H1 (cell line): Measurements from ENCODE around the gene FAM83G. TPM values are rescaled to one million over a fixed set of nuclear protein-coding genes. Genes with fewer than 3 reads are reported as not detected.
A peak's percentile ranks its signal among the peaks of the same experiment; 100 is the strongest.

Experiments used
- CTCF ChIA-PET: fragments of 300-600 bp; sonication (Branson Sonifier 250); formaldehyde crosslinking; loops from one replicate; lab custom pipeline; 2021; ENCODE audit not compliant: partially characterized antibody; lab: Charles Lee
- POLR2A ChIA-PET: fragments of 300-600 bp; sonication (Branson Sonifier 250); formaldehyde crosslinking; loops from one replicate; lab custom pipeline; 2021; ENCODE audit warnings: inconsistent platforms; ENCODE audit not compliant: partially characterized antibody; lab: Charles Lee
- DNase-seq, 2 experiments: peaks; one replicate each; pipeline versions ENCODE4 v3.0.0 to v3.0.0-alpha.2; 2010 to 2022; ENCODE audit warnings: low spot score in 2 of 2, low read depth in 1 of 2, mixed read lengths in 1 of 2
- FAIRE-seq: peaks from 2 replicates; lab custom pipeline; 2011; peaks lifted over from hg19 to GRCh38; lab: Jason Lieb, UNC
- H2AFZ ChIP-seq: 2 replicates; pipeline ENCODE4 v1.8.1; 2012; ENCODE audit warnings: low read length, inconsistent platforms
- H2AK5ac ChIP-seq: 2 replicates; pipeline ENCODE4 v1.6.1; 2013; ENCODE audit warnings: low read depth, low read length
- H2BK120ac ChIP-seq: replicated peaks from 2 replicates; pipeline ENCODE3; 2013; ENCODE audit warnings: low read depth, low read length, inconsistent platforms
- H2BK12ac ChIP-seq: 2 replicates; pipeline ENCODE4 v1.6.1; 2013; ENCODE audit warnings: low read depth, low read length
- H2BK15ac ChIP-seq: 2 replicates; pipeline ENCODE4 v1.6.1; 2013; ENCODE audit warnings: low read length
- H2BK20ac ChIP-seq: 2 replicates; pipeline ENCODE4 v1.6.1; 2013; ENCODE audit warnings: low read length
- H2BK5ac ChIP-seq: 2 replicates; pipeline ENCODE4 v1.6.1; 2013; ENCODE audit warnings: low read depth, low read length
- H3K14ac ChIP-seq: 2 replicates; pipeline ENCODE4 v1.6.1; 2013; ENCODE audit warnings: inconsistent platforms; ENCODE audit not compliant: insufficient read length
- H3K18ac ChIP-seq: 2 replicates; pipeline ENCODE4 v1.6.1; 2013; ENCODE audit warnings: low read length; ENCODE audit errors: extremely low read depth
- H3K23ac ChIP-seq: 2 replicates; pipeline ENCODE4 v1.6.1; 2013; ENCODE audit warnings: inconsistent platforms; ENCODE audit not compliant: insufficient read length
- H3K23me2 ChIP-seq: 2 replicates; pipeline ENCODE4 v1.6.1; 2013; ENCODE audit warnings: low read depth, low read length
- H3K27ac ChIP-seq: 2 replicates; pipeline ENCODE4 v1.6.1; 2011; ENCODE audit warnings: low read depth, low read length, inconsistent platforms
- H3K27me3 ChIP-seq, 4 experiments: replicated peaks in 1 of 4; 1 replicate in 1 of 4; 2 replicates in 3 of 4; pipeline versions ENCODE4 v1.6.1 to v1.8.1; 2011 to 2013; ENCODE audit warnings: low read length in 3 of 4, mild to moderate bottlenecking in 3 of 4, inconsistent platforms in 2 of 4, mixed read lengths in 2 of 4, moderate library complexity in 1 of 4; ENCODE audit not compliant: control insufficient read depth in 3 of 4, insufficient read depth in 3 of 4; ENCODE audit errors: extremely low read depth in 1 of 4
- H3K36me3 ChIP-seq, 4 experiments: 2 replicates each; pipeline versions ENCODE4 v1.6.1 to v1.8.1; 2011 to 2013; ENCODE audit warnings: mild to moderate bottlenecking in 4 of 4, low read length in 3 of 4, moderate library complexity in 2 of 4, control low read depth in 1 of 4, inconsistent platforms in 1 of 4; ENCODE audit not compliant: insufficient read depth in 4 of 4, control insufficient read depth in 2 of 4
- H3K4ac ChIP-seq: replicated peaks from 2 replicates; pipeline ENCODE3; 2013; ENCODE audit warnings: low read length, low read depth, mixed read lengths, inconsistent platforms; ENCODE audit not compliant: insufficient read length
- H3K4me1 ChIP-seq, 4 experiments: replicated peaks in 1 of 4; 1 replicate in 1 of 4; 2 replicates in 3 of 4; pipeline versions ENCODE4 v1.6.1 to v1.8.1; 2011 to 2013; ENCODE audit warnings: low read length in 3 of 4, inconsistent platforms in 2 of 4, mixed read lengths in 1 of 4; ENCODE audit not compliant: insufficient read depth in 4 of 4, control insufficient read depth in 3 of 4
- H3K4me2 ChIP-seq, 2 experiments: 2 replicates each; pipeline versions ENCODE4 v1.6.1 to v1.8.1; 2011 to 2013; ENCODE audit warnings: low read depth in 2 of 2, low read length in 2 of 2, control low read depth in 1 of 2, inconsistent platforms in 1 of 2, mild to moderate bottlenecking in 1 of 2; ENCODE audit not compliant: insufficient read depth in 1 of 2
- H3K4me3 ChIP-seq, 4 experiments: fragments of 200-600, 300-600 bp in 1 of 4; sonication (generic), shearing (Covaris generic), sonication (Bioruptor Twin) in 1 of 4; 2 replicates each; pipeline versions ENCODE4 v1.5.1 to v1.8.1; 2011 to 2016; ENCODE audit warnings: low read length in 4 of 4, low read depth in 3 of 4, control low read depth in 2 of 4, inconsistent platforms in 2 of 4, mild to moderate bottlenecking in 2 of 4, mixed read lengths in 1 of 4, moderate library complexity in 1 of 4; ENCODE audit not compliant: insufficient read depth in 2 of 4; ENCODE audit errors: extremely low read depth in 1 of 4
- H3K56ac ChIP-seq: replicated peaks from 2 replicates; pipeline ENCODE3; 2013; ENCODE audit warnings: low read depth, mild to moderate bottlenecking, mixed read lengths, low read length, inconsistent platforms; ENCODE audit not compliant: insufficient read length
- H3K79me1 ChIP-seq: 2 replicates; pipeline ENCODE4 v1.6.1; 2013; ENCODE audit warnings: low read depth, low read length, control low read depth
- H3K79me2 ChIP-seq, 2 experiments: 2 replicates each; pipeline versions ENCODE4 v1.6.1 to v1.8.1; 2012 to 2013; ENCODE audit warnings: low read length in 2 of 2, mild to moderate bottlenecking in 2 of 2, inconsistent platforms in 1 of 2; ENCODE audit not compliant: insufficient read depth in 2 of 2, control insufficient read depth in 1 of 2
- H3K9ac ChIP-seq, 4 experiments: replicated peaks in 1 of 4; 1 replicate in 1 of 4; 2 replicates in 3 of 4; pipeline versions ENCODE4 v1.6.1 to v1.8.1; 2011 to 2013; ENCODE audit warnings: low read depth in 3 of 4, low read length in 3 of 4, control low read depth in 2 of 4, mild to moderate bottlenecking in 2 of 4, moderate library complexity in 2 of 4, inconsistent platforms in 1 of 4; ENCODE audit errors: extremely low read depth in 1 of 4
- H3K9me3 ChIP-seq, 2 experiments: 2 replicates each; pipeline versions ENCODE4 v1.6.1 to v1.8.1; 2012 to 2013; ENCODE audit warnings: mild to moderate bottlenecking in 2 of 2, moderate library complexity in 2 of 2, control low read depth in 1 of 2, inconsistent platforms in 1 of 2, low read depth in 1 of 2, low read length in 1 of 2, mixed read lengths in 1 of 2; ENCODE audit not compliant: insufficient read depth in 2 of 2
- H4K20me1 ChIP-seq, 2 experiments: replicated peaks in 1 of 2; 2 replicates each; pipeline versions ENCODE3 to v1.8.1; 2011 to 2013; ENCODE audit warnings: inconsistent platforms in 2 of 2, low read length in 2 of 2, mild to moderate bottlenecking in 1 of 2; ENCODE audit not compliant: insufficient read depth in 2 of 2, control insufficient read depth in 1 of 2
- H4K5ac ChIP-seq: 2 replicates; pipeline ENCODE4 v1.6.1; 2013; ENCODE audit warnings: low read length, low read depth, mixed read lengths, inconsistent platforms; ENCODE audit not compliant: insufficient read length
- H4K8ac ChIP-seq: 2 replicates; pipeline ENCODE4 v1.8.0; 2013; ENCODE audit warnings: mild to moderate bottlenecking, moderate library complexity, low read length, inconsistent platforms; ENCODE audit not compliant: insufficient read depth; ENCODE audit errors: extremely low read depth
- H4K91ac ChIP-seq: replicated peaks from 2 replicates; pipeline ENCODE3; 2013; ENCODE audit warnings: low read length, mixed read lengths, inconsistent platforms; ENCODE audit not compliant: insufficient read length
- RAD21 ChIP-seq, 2 experiments: IDR thresholded peaks in 1 of 2; conservative IDR thresholded peaks in 1 of 2; 2 replicates each; pipeline ENCODE4 v1.6.1; 2011; ENCODE audit warnings: low read depth in 2 of 2, low read length in 2 of 2, improper control_type of control experiment in 1 of 2, inconsistent platforms in 1 of 2, mild to moderate bottlenecking in 1 of 2, moderate library complexity in 1 of 2
- WGBS, 2 experiments: shearing (Covaris generic) in 1 of 2; methylation state at CpG; one replicate each; pipeline versions ENCODE4 v1.1.6 to v1.1.7; 2013 to 2015; ENCODE audit warnings: low lambda C conversion rate in 2 of 2, mixed read lengths in 2 of 2, inconsistent platforms in 1 of 2, low coverage in 1 of 2, missing lambda C conversion rate in 1 of 2; ENCODE audit not compliant: insufficient replicate concordance in 2 of 2, insufficient coverage in 1 of 2, insufficient read length in 1 of 2; ENCODE audit errors: extremely low coverage in 1 of 2, missing lambda C conversion rate in 1 of 2; 5-methylcytosine and 5-hydroxymethylcytosine counted together
- polyA plus RNA-seq, 7 experiments: library from polyadenylated mRNA; depleted of rRNA in 3 of 7; stranded (reverse) in 5 of 7; unstranded in 2 of 7; fragments of >200 nt in 5 of 7; fragments of 200-250 nt in 2 of 7; gene quantifications; 1 replicate in 5 of 7; 2 replicates in 1 of 7; 4 replicates in 1 of 7; pipeline versions ENCODE4 v1.2.1 to v1.2.3, GENCODE V29; 2011 to 2013; ENCODE audit warnings: missing spikeins in 2 of 7, mixed read lengths in 2 of 7
- total RNA-seq: library from RNA; stranded (reverse); fragmentation: NEBNext Ultra II Directional; extraction: Animal tissue kit (Norgen Biotek cat#: 25700); gene quantifications from 2 replicates; pipeline ENCODE4 v1.2.1, GENCODE V29; 2021
- TF ChIP-seq, protein P1 (sequence below), 3 experiments: IDR thresholded peaks; 1 replicate in 2 of 3; 2 replicates in 1 of 3; pipeline versions ENCODE4 v1.5.1 to v1.6.1; 2011; ENCODE audit warnings: low read length in 3 of 3, mild to moderate bottlenecking in 3 of 3, inconsistent platforms in 2 of 3, low read depth in 1 of 3, moderate library complexity in 1 of 3; ENCODE audit not compliant: insufficient read depth in 1 of 3; ENCODE audit errors: control extremely low read depth in 1 of 3
- TF ChIP-seq, protein P2 (sequence below): IDR thresholded peaks from 2 replicates; pipeline ENCODE4 v1.6.1; 2012; ENCODE audit warnings: inconsistent platforms

Gene FAM83G
- total and polyA plus RNA-seq, 2 of the 8 experiments (the other 6 are each of a cell fraction or from before 2014, with no cell fraction given) = 15.4 to 29.0 TPM

DNA sequence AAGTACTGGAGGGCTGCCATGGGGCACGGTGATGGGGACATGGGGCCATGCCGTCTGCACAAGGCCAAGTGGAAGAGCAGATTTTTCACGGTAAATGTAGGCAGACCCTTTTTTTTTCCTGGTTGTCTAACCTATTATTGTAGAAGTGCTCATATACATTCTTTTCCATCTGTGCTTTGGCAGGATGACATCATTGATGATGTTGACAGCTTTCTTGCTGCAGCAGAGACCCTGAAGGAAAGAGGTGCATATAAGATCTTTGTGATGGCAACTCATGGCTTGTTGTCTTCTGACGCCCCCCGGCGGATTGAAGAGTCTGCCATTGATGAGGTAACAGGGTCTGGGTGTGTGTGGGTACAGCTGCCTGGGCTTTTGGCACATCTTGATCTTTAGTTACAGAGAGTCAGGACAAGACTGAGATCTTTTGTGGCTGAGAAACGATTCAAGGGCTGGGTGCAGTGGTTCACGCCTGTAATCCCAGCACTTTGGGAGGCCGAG is 75.9 kb downstream of the FAM83G start:
- ChIA-PET POLR2A (no interaction called here), CTCF (interaction anchor here (1.1 kb wide), 1 partner anchor 33 kb away, joined by 3 read pairs; no protein-coding TSS in a partner anchor)
- Histone ChIP-seq H3K36me3 (peaks cover 3 to 21% (median 16%) of the 10 kb centered on the region in 4 experiments; a peak in 5 of 8 replicates), H3K23me2 (no peaks in the 10 kb centered on the region; the same call in 1 of the 2 replicates), H2BK15ac (no peak overlapping the region), H4K20me1 (no peaks in the 10 kb centered on the region), H3K18ac (no peak overlapping the region), H3K9me3 (no peaks in the 10 kb centered on the region), H3K14ac (no peak overlapping the region), H4K91ac (no peak overlapping the region), H2AFZ (no peak overlapping the region), H3K23ac (no peak overlapping the region), H3K79me1 (no peaks in the 10 kb centered on the region), H3K4ac (no peak overlapping the region), H3K4me3 (no peak overlapping the region), H3K79me2 (no peaks in the 10 kb centered on the region), H3K56ac (no peak overlapping the region), H2BK12ac (no peak overlapping the region), H2AK5ac (no peak overlapping the region), H3K27me3 (no peaks in the 10 kb centered on the region), H2BK5ac (no peak overlapping the region), H4K8ac (no peak overlapping the region), H2BK120ac (no peak overlapping the region), H3K27ac (no peak overlapping the region), H3K4me1 (no peaks in the 10 kb centered on the region), H4K5ac (no peak overlapping the region), H2BK20ac (no peak overlapping the region), H3K4me2 (no peak overlapping the region), H3K9ac (no peak overlapping the region)
- TF ChIP-seq, protein P1, sequence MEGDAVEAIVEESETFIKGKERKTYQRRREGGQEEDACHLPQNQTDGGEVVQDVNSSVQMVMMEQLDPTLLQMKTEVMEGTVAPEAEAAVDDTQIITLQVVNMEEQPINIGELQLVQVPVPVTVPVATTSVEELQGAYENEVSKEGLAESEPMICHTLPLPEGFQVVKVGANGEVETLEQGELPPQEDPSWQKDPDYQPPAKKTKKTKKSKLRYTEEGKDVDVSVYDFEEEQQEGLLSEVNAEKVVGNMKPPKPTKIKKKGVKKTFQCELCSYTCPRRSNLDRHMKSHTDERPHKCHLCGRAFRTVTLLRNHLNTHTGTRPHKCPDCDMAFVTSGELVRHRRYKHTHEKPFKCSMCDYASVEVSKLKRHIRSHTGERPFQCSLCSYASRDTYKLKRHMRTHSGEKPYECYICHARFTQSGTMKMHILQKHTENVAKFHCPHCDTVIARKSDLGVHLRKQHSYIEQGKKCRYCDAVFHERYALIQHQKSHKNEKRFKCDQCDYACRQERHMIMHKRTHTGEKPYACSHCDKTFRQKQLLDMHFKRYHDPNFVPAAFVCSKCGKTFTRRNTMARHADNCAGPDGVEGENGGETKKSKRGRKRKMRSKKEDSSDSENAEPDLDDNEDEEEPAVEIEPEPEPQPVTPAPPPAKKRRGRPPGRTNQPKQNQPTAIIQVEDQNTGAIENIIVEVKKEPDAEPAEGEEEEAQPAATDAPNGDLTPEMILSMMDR (IDR thresholded peaks at IDR 0.05; ENCODE audit: control extremely low read depth in 1 of 3, insufficient read depth in 1 of 3, low read depth in 1 of 3, low read length in 3 of 3) = 0 out of 4 replicates have a peak, but pooled peaks of 1 of the 3 experiments have one; percentile 12
- TF ChIP-seq, protein P2, sequence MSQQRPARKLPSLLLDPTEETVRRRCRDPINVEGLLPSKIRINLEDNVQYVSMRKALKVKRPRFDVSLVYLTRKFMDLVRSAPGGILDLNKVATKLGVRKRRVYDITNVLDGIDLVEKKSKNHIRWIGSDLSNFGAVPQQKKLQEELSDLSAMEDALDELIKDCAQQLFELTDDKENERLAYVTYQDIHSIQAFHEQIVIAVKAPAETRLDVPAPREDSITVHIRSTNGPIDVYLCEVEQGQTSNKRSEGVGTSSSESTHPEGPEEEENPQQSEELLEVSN = no peak
- peak in 1 of 2 experiments; percentile 41; a peak in 3 of 4 replicates for TF ChIP-seq RAD21 (IDR thresholded peaks at IDR 0.05 in 1 of 2, conservative IDR thresholded peaks at IDR 0.05 in 1 of 2; ENCODE audit: low read depth in 2 of 2, low read length in 2 of 2)
- FAIRE-seq (no peak), DNase-seq (no peak)
- 86% methylated on average over 9 of the region's 9 CpGs; no CpG with 5 or more reads in 1 of the 2 experiments for WGBS, 2 experiments
